Subcutaneous adipose tissue (tissue), 4 donors: ENCODE measurements around the gene PANX2. TPM values are rescaled to one million over a fixed set of nuclear protein-coding genes. Genes with fewer than 3 reads are reported as not detected.

Experiments used
- total RNA-seq, 4 donors: library from RNA; depleted of rRNA; stranded (reverse); fragments of >200 nt; gene quantifications; one replicate each; pipeline ENCODE4 v1.1.0, GENCODE V29; 2016
- TF ChIP-seq, protein P1 (sequence below): fragments of 450-650 bp; IDR thresholded peaks from one replicate; pipeline ENCODE4 v1.5.1; 2016; ENCODE audit warnings: low read depth, mild to moderate bottlenecking, control low read depth, antibody characterized with exemption, moderate library complexity

PANX2 gene
- total RNA-seq, 4 donors from 2014 or later = 0.44 TPM; not detected in 3

GRCh38 chr22:50226875-50227165 is 56.3 kb downstream of the PANX2 start:
- TF ChIP-seq, protein P1, sequence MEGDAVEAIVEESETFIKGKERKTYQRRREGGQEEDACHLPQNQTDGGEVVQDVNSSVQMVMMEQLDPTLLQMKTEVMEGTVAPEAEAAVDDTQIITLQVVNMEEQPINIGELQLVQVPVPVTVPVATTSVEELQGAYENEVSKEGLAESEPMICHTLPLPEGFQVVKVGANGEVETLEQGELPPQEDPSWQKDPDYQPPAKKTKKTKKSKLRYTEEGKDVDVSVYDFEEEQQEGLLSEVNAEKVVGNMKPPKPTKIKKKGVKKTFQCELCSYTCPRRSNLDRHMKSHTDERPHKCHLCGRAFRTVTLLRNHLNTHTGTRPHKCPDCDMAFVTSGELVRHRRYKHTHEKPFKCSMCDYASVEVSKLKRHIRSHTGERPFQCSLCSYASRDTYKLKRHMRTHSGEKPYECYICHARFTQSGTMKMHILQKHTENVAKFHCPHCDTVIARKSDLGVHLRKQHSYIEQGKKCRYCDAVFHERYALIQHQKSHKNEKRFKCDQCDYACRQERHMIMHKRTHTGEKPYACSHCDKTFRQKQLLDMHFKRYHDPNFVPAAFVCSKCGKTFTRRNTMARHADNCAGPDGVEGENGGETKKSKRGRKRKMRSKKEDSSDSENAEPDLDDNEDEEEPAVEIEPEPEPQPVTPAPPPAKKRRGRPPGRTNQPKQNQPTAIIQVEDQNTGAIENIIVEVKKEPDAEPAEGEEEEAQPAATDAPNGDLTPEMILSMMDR = no peak

GRCh38 chr22:50227579-50228215 is 57.2 kb downstream of the PANX2 start:
- TF ChIP-seq, protein P1 = no peak

- TF ChIP-seq, protein P1 = no peak
Measured at GRCh38 chr22:50228366-50228765, 57.8 kb downstream of the PANX2 start.

DNA sequence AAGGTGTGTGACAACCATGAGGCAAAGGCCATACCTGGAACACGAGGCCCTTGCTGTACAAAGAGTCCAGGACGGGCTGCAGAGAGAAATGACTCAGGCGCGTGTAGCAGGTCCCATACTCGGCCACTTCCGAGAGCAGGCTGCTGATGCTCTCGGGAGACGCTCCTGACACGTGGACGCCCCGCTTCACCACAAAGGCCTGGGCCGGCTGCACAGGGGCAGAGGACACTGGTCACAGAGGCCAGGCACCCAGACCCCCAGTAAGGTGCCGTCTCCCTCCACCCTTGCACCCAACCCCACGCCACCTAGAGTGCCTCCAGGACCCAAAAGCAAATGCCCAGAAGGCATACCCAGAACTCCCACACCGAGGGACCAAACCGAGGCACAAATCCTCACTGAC is 58.8 kb downstream of the PANX2 start:
- TF ChIP-seq, protein P1 = no peak

Other genes with a start within 250 kb of the PANX2 start
- 100 to 1,000 TPM in 1 of 4 donors, 10 to 100 TPM in 3; 25.8 to 174 (median 59.0) TPM for gene PIM3, start 210.0 kb upstream of the PANX2 start, total RNA-seq
- not detected for gene IL17REL, start 158.0 kb upstream of the PANX2 start, total RNA-seq
- not detected for gene TTLL8, start 112.4 kb upstream of the PANX2 start, total RNA-seq
- 1 to 10 TPM in 1 of 4 donors, under 1 TPM in 1, not detected in 2; 0.22 to 1.1 TPM for gene MLC1, start 85.3 kb upstream of the PANX2 start, total RNA-seq
- gene MOV10L1, start 80.7 kb upstream of the PANX2 start, total RNA-seq = 1 to 10 TPM in 2 of 4 donors, under 1 TPM in 1, not detected in 1; 0.17 to 1.3 (median 1.1) TPM
- 10 to 100 TPM; 10.8 to 30.5 (median 17.8) TPM for gene TRABD, start 15.2 kb downstream of the PANX2 start, total RNA-seq
- gene SELENOO, start 30.3 kb downstream of the PANX2 start, total RNA-seq = 10 to 100 TPM; 13.2 to 36.5 (median 18.9) TPM
- gene TUBGCP6, start 74.3 kb downstream of the PANX2 start, total RNA-seq = 10 to 100 TPM; 21.1 to 60.3 (median 25.6) TPM
- gene HDAC10, start 80.5 kb downstream of the PANX2 start, total RNA-seq = 10 to 100 TPM; 10.4 to 55.0 (median 22.7) TPM
- 10 to 100 TPM in 1 of 4 donors, 1 to 10 TPM in 3; 3.6 to 17.7 (median 5.4) TPM for gene MAPK12, start 91.0 kb downstream of the PANX2 start, total RNA-seq
- gene MAPK11, start 99.6 kb downstream of the PANX2 start, total RNA-seq = 10 to 100 TPM in 2 of 4 donors, 1 to 10 TPM in 2; 6.2 to 53.5 (median 13.1) TPM
- gene PLXNB2, start 136.9 kb downstream of the PANX2 start, total RNA-seq = 100 to 1,000 TPM in 2 of 4 donors, 10 to 100 TPM in 2; 59.2 to 128 (median 97.0) TPM
- 1 to 10 TPM; 1.5 to 4.0 (median 1.9) TPM for gene DENND6B, start 156.3 kb downstream of the PANX2 start, total RNA-seq
- gene PPP6R2, start 172.6 kb downstream of the PANX2 start, total RNA-seq = 10 to 100 TPM; 23.8 to 86.3 (median 37.0) TPM